B cell (primary cell): ENCODE data around the gene LBR.

Source experiments
- EZH2 ChIP-seq: IDR thresholded peaks from 2 replicates; pipeline ENCODE4 v1.6.1; 2012; ENCODE audit warnings: borderline replicate concordance, low read depth, mild to moderate bottlenecking, moderate library complexity, low read length; ENCODE audit not compliant: insufficient read depth, poor library complexity, severe bottlenecking
- TF ChIP-seq, protein P1 (sequence below): fragments of 200-600 bp; IDR thresholded peaks from one replicate; pipeline ENCODE4 v1.8.0; 2022; ENCODE audit warnings: antibody characterized with exemption, mild to moderate bottlenecking

DNA sequence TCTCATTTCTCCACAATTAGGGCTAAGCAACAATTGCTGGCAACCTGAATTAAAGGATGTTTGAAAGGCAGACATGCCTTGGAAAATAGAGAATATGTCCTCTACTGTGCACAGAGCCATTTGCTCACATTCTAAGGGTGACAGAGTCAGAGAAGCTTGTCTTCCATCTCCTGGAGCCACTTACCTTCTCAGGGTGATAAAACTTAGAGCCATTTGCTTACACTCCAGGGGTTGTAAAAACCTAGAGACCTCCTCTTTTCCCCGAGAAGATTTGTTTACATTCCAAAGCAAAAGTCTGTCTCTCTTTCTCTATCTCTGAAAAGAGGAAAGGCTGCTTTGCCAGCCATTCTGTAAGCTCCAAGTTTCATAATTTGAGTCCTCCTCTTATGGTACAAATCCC, 61.3 kb downstream of the LBR start:
- TF ChIP-seq, protein P1, sequence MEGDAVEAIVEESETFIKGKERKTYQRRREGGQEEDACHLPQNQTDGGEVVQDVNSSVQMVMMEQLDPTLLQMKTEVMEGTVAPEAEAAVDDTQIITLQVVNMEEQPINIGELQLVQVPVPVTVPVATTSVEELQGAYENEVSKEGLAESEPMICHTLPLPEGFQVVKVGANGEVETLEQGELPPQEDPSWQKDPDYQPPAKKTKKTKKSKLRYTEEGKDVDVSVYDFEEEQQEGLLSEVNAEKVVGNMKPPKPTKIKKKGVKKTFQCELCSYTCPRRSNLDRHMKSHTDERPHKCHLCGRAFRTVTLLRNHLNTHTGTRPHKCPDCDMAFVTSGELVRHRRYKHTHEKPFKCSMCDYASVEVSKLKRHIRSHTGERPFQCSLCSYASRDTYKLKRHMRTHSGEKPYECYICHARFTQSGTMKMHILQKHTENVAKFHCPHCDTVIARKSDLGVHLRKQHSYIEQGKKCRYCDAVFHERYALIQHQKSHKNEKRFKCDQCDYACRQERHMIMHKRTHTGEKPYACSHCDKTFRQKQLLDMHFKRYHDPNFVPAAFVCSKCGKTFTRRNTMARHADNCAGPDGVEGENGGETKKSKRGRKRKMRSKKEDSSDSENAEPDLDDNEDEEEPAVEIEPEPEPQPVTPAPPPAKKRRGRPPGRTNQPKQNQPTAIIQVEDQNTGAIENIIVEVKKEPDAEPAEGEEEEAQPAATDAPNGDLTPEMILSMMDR: no peak
- TF ChIP-seq EZH2: no peak
